ENCODE measurements around the gene SERPINA4. TPM values are rescaled to one million over a fixed set of nuclear protein-coding genes. Genes with fewer than 3 reads are reported as not detected.

Gene SERPINA4
- total and polyA plus RNA-seq, 2 of the 13 experiments (the other 11 are each of a cell fraction or from before 2014, with no cell fraction given) = 39.1 to 57.8 TPM

GRCh38 chr14:94560751-94561655 lies at the start of gene SERPINA4 (continued):
- 0 out of 2 replicates have a peak, but pooled peaks have one; percentile 17 for TF ChIP-seq PRDM15 (CRISPR knock-in tag; IDR thresholded peaks at IDR 0.05)
- no peak for TF ChIP-seq MXD1 (CRISPR knock-in tag; IDR thresholded peaks at IDR 0.05)
- no peak for TF ChIP-seq ZBTB42 (CRISPR knock-in tag; IDR thresholded peaks at IDR 0.05)
- no peak for TF ChIP-seq RNF219 (CRISPR knock-in tag; IDR thresholded peaks at IDR 0.05)
- TF ChIP-seq MED8 (CRISPR knock-in tag; IDR thresholded peaks at IDR 0.05; ENCODE audit: insufficient replicate concordance) = peak; percentile 16
- TF ChIP-seq ZNF260 (CRISPR knock-in tag; IDR thresholded peaks at IDR 0.05; ENCODE audit: borderline replicate concordance, low read depth) = no peak
- TF ChIP-seq POLR2G (IDR thresholded peaks at IDR 0.05; ENCODE audit: low read depth, low read length) = peak; percentile 63
- no peak for TF ChIP-seq CSRNP2 (CRISPR knock-in tag; conservative IDR thresholded peaks at IDR 0.05; ENCODE audit: low read depth)
- no peak for TF ChIP-seq GRHL1 (CRISPR knock-in tag; conservative IDR thresholded peaks at IDR 0.05)
- no peak for TF ChIP-seq MAFF (IDR thresholded peaks at IDR 0.05; ENCODE audit: low read depth, low read length)
- no peak for TF ChIP-seq STAG1 (CRISPR knock-in tag; IDR thresholded peaks at IDR 0.05)
- TF ChIP-seq ZNF879 (CRISPR knock-in tag; IDR thresholded peaks at IDR 0.05) = no peak
- TF ChIP-seq RARG (CRISPR knock-in tag; IDR thresholded peaks at IDR 0.05; ENCODE audit: low read depth) = no peak

Measured in HepG2 (cell line).